Activated CD8-positive, alpha-beta T cell treated with anti-CD3 and anti-CD28 coated beads for 36 hours (primary cell): Measurements from ENCODE around the gene MAST4. TPM values are rescaled to one million over a fixed set of nuclear protein-coding genes. Genes with fewer than 3 reads are reported as not detected.

Experiments
- ATAC-seq: fragments of 200-7000 bp; cut with Tn5 transposase; one replicate; pipeline ENCODE4 v1.10.0; 2021; ENCODE audit warnings: mild to moderate bottlenecking, moderate library complexity
- CTCF ChIA-PET: fragments of 350-600 bp; sonication (Branson Sonifier 250); formaldehyde crosslinking; loops from one replicate; lab custom pipeline; 2021; ENCODE audit warnings: antibody characterized with exemption; lab: Charles Lee
- POLR2A ChIA-PET: fragments of 350-600 bp; sonication (Branson Sonifier 250); formaldehyde crosslinking; loops from one replicate; lab custom pipeline; 2021; ENCODE audit warnings: antibody characterized with exemption; lab: Charles Lee
- DNase-seq: peaks from one replicate; pipeline ENCODE4 v3.0.0-alpha.2; 2020
- H3K27ac Mint-ChIP-seq: one replicate; pipeline ENCODE4 v1.8.0; 2021; ENCODE audit warnings: mild to moderate bottlenecking, mixed read lengths
- H3K27me3 Mint-ChIP-seq: one replicate; pipeline ENCODE4 v1.8.0; 2021; ENCODE audit warnings: mixed read lengths
- H3K36me3 Mint-ChIP-seq: one replicate; pipeline ENCODE4 v1.8.0; 2021; ENCODE audit warnings: low read depth, mixed read lengths
- H3K4me1 Mint-ChIP-seq: one replicate; pipeline ENCODE4 v1.8.0; 2021; ENCODE audit warnings: low read depth, mixed read lengths
- H3K4me3 Mint-ChIP-seq: one replicate; pipeline ENCODE4 v1.8.0; 2021; ENCODE audit warnings: mild to moderate bottlenecking, moderate library complexity, mixed read lengths
- H3K9me3 Mint-ChIP-seq: one replicate; pipeline ENCODE4 v1.8.0; 2021; ENCODE audit warnings: mixed read lengths
- intact Hi-C: fragments of 100-400 bp; cut with micrococcal nuclease; formaldehyde crosslinking; loops from one replicate; pipeline ENCODE4 v1.10.0; 2022
- total RNA-seq, 2 experiments: library from RNA; stranded (reverse); gene quantifications; one replicate each; pipeline ENCODE4 v1.2.3, GENCODE V29; 2021
- TF ChIP-seq, protein P1 (sequence below): fragments of 200-600 bp; IDR thresholded peaks from one replicate; pipeline ENCODE4 v1.8.0; 2022; ENCODE audit warnings: antibody characterized with exemption, mild to moderate bottlenecking

The MAST4 gene
- total RNA-seq, 2 experiments from 2014 or later, result 7.6 to 10.0 TPM

GRCh38 chr5:66923922-66924321, 327.7 kb downstream of the MAST4 start:
- DNase-seq, result no peak
- TF ChIP-seq, protein P1, sequence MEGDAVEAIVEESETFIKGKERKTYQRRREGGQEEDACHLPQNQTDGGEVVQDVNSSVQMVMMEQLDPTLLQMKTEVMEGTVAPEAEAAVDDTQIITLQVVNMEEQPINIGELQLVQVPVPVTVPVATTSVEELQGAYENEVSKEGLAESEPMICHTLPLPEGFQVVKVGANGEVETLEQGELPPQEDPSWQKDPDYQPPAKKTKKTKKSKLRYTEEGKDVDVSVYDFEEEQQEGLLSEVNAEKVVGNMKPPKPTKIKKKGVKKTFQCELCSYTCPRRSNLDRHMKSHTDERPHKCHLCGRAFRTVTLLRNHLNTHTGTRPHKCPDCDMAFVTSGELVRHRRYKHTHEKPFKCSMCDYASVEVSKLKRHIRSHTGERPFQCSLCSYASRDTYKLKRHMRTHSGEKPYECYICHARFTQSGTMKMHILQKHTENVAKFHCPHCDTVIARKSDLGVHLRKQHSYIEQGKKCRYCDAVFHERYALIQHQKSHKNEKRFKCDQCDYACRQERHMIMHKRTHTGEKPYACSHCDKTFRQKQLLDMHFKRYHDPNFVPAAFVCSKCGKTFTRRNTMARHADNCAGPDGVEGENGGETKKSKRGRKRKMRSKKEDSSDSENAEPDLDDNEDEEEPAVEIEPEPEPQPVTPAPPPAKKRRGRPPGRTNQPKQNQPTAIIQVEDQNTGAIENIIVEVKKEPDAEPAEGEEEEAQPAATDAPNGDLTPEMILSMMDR, result no peak
- ATAC-seq, result no peak
- Mint-ChIP-seq H3K27me3 (peaks cover 5% of the 10 kb centered on the region), H3K4me3 (no peak overlapping the region), H3K36me3 (no peaks in the 10 kb centered on the region), H3K4me1 (no peaks in the 10 kb centered on the region), H3K9me3 (no peaks in the 10 kb centered on the region), H3K27ac (no peak overlapping the region)
- ChIA-PET POLR2A (interaction anchor here (0.6 kb wide), 1 partner anchor 149 kb away, joined by 3 read pairs; no protein-coding TSS in a partner anchor), CTCF (no interaction called here)
- intact Hi-C loops, result no loop called here

GRCh38 chr5:66927140-66927539, 330.9 kb downstream of the MAST4 start:
- TF ChIP-seq, protein P1, result no peak
- POLR2A ChIA-PET, result no interaction called here
- intact Hi-C loops, result no loop called here

GRCh38 chr5:66929281-66929680, 333.1 kb downstream of the MAST4 start:
- Mint-ChIP-seq H3K36me3 (no peaks in the 10 kb centered on the region), H3K27ac (no peak overlapping the region), H3K27me3 (peaks cover 7% of the 10 kb centered on the region), H3K9me3 (no peaks in the 10 kb centered on the region), H3K4me1 (no peaks in the 10 kb centered on the region), H3K4me3 (no peak overlapping the region)
- intact Hi-C loops, result no loop called here
- DNase-seq (no peak), ATAC-seq (no peak)
- CTCF ChIA-PET, result no interaction called here
- POLR2A ChIA-PET, result no interaction called here
- TF ChIP-seq, protein P1, result no peak

More at GRCh38 chr5:66927140-66927539, 330.9 kb downstream of the MAST4 start:
- Mint-ChIP-seq H3K4me3 (no peak overlapping the region), H3K27me3 (peaks cover 7% of the 10 kb centered on the region), H3K4me1 (no peaks in the 10 kb centered on the region), H3K27ac (no peak overlapping the region), H3K36me3 (no peaks in the 10 kb centered on the region), H3K9me3 (no peaks in the 10 kb centered on the region)
- DNase-seq (no peak), ATAC-seq (no peak)
- CTCF ChIA-PET, result no interaction called here

GRCh38 chr5:66929995-66930394, 333.8 kb downstream of the MAST4 start:
- ChIA-PET CTCF (interaction anchor here (1.6 kb wide), 1 partner anchor 622 kb away, joined by 4 read pairs; no protein-coding TSS in a partner anchor), POLR2A (no interaction called here)
- Mint-ChIP-seq H3K4me3 (no peak overlapping the region), H3K4me1 (no peaks in the 10 kb centered on the region), H3K27me3 (peaks cover 9% of the 10 kb centered on the region), H3K9me3 (no peaks in the 10 kb centered on the region), H3K27ac (no peak overlapping the region), H3K36me3 (no peaks in the 10 kb centered on the region)
- TF ChIP-seq, protein P1, result no peak
- DNase-seq, result no peak
- no peak for ATAC-seq
- intact Hi-C loops, result no loop called here

DNA sequence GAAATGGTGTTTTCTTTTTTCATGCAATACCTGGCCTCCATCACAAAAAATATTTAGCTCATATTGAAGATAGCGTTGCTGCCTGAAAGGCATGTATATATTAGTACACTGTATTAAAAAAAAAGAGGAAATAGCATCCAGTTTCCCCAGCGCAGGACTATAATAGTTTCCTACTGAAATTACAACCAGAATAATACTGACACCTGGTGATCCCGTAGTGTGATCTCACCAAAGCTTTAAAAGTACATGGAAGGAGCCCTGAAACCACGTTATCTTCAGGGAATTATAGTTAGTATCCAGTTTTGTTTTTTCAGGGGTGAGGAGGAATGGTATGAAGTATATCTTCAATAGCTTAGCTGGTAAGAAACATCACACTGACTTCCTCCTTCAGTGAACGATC, 335.5 kb downstream of the MAST4 start:
- ATAC-seq (no peak), DNase-seq (no peak)
- Mint-ChIP-seq H3K4me1 (no peaks in the 10 kb centered on the region), H3K36me3 (no peaks in the 10 kb centered on the region), H3K27me3 (peaks cover 18% of the 10 kb centered on the region), H3K4me3 (no peak overlapping the region), H3K27ac (no peak overlapping the region), H3K9me3 (no peaks in the 10 kb centered on the region)
- ChIA-PET POLR2A (no interaction called here), CTCF (interaction anchor here (1.6 kb wide), 1 partner anchor 624 kb away, joined by 4 read pairs; no protein-coding TSS in a partner anchor)
- TF ChIP-seq, protein P1, result no peak
- intact Hi-C loops, result no loop called here
